B cell (primary cell): ENCODE results near the gene SART3. TPM values are rescaled to one million over a fixed set of nuclear protein-coding genes. Genes with fewer than 3 reads are reported as not detected.

Experiments used
- ATAC-seq: fragments of 200-7000 bp; cut with Tn5 transposase; one replicate; pipeline ENCODE4 v1.10.0; 2021; ENCODE audit warnings: low read depth, mild to moderate bottlenecking, moderate number of reproducible peaks, moderate library complexity
- CTCF ChIA-PET: fragments of 350-600 bp; sonication (Branson Sonifier 250); formaldehyde crosslinking; loops from one replicate; lab custom pipeline; 2021; ENCODE audit warnings: antibody characterized with exemption, inconsistent platforms; lab: Charles Lee
- POLR2A ChIA-PET: fragments of 350-600 bp; sonication (Branson Sonifier 250); formaldehyde crosslinking; loops from one replicate; lab custom pipeline; 2021; ENCODE audit warnings: antibody characterized with exemption; lab: Charles Lee
- DNase-seq: peaks from one replicate; pipeline ENCODE4 v3.0.0; 2013
- H2AFZ ChIP-seq: 2 replicates; pipeline ENCODE4 v1.6.1; 2012; ENCODE audit warnings: mild to moderate bottlenecking, low read depth, low read length; ENCODE audit not compliant: insufficient read depth, poor library complexity, severe bottlenecking
- H3K27ac ChIP-seq, 2 donors: 1 replicate in 1 of 2; 2 replicates in 1 of 2; pipeline ENCODE4 v1.5.1; 2012 to 2013; ENCODE audit warnings: low read length in 2 of 2, mild to moderate bottlenecking in 2 of 2, moderate library complexity in 1 of 2
- H3K27me3 ChIP-seq, 4 experiments: fragments of 200-600 bp in 1 of 4; sonication (generic) in 1 of 4; replicated peaks in 1 of 4; 1 replicate in 2 of 4; 2 replicates in 2 of 4; pipeline versions ENCODE4 v1.6.1 to v1.7.0; 2013 to 2016; ENCODE audit warnings: low read length in 3 of 4, mild to moderate bottlenecking in 2 of 4, mixed read lengths in 1 of 4, moderate library complexity in 1 of 4; ENCODE audit not compliant: insufficient read depth in 4 of 4, control insufficient read depth in 3 of 4; ENCODE audit errors: control extremely low read depth in 1 of 4
- H3K36me3 ChIP-seq, 2 experiments: replicated peaks in 1 of 2; 1 replicate in 1 of 2; 2 replicates in 1 of 2; pipeline versions ENCODE4 v1.6.1 to v1.7.1; 2013; ENCODE audit warnings: low read length in 1 of 2; ENCODE audit not compliant: insufficient read depth in 2 of 2, control insufficient read depth in 1 of 2; ENCODE audit errors: control extremely low read depth in 1 of 2, extremely low read depth in 1 of 2
- H3K4me1 ChIP-seq, 2 donors: fragments of 200-600 bp in 1 of 2; sonication (generic) in 1 of 2; 1 replicate in 1 of 2; 2 replicates in 1 of 2; pipeline versions ENCODE4 v1.5.1 to v1.6.1; 2013 to 2017; ENCODE audit warnings: low read length in 2 of 2; ENCODE audit not compliant: control insufficient read depth in 2 of 2, insufficient read depth in 2 of 2
- H3K4me2 ChIP-seq: replicated peaks from 2 replicates; pipeline ENCODE3; 2012; ENCODE audit warnings: mild to moderate bottlenecking, low read depth, low read length; ENCODE audit not compliant: poor library complexity, severe bottlenecking
- H3K4me3 ChIP-seq, 5 experiments: fragments of 200-600 bp in 1 of 5; sonication (generic) in 1 of 5; 1 replicate in 3 of 5; 2 replicates in 2 of 5; pipeline versions ENCODE4 v1.5.1 to v1.7.0; 2011 to 2016; ENCODE audit warnings: low read length in 4 of 5, mild to moderate bottlenecking in 4 of 5, low read depth in 2 of 5, control low read depth in 1 of 5, moderate library complexity in 1 of 5; ENCODE audit not compliant: insufficient read depth in 1 of 5; ENCODE audit errors: control extremely low read depth in 1 of 5, extremely low read depth in 1 of 5
- H3K79me2 ChIP-seq: fragments of 200-600 bp; sonication (generic); one replicate; pipeline ENCODE4 v1.6.0; 2016; ENCODE audit warnings: low read length; ENCODE audit not compliant: control insufficient read depth, insufficient read depth
- H3K9ac ChIP-seq: fragments of 200-600 bp; sonication (generic); 2 replicates; pipeline ENCODE4 v1.6.1; 2017; ENCODE audit warnings: mild to moderate bottlenecking, low read length, moderate library complexity
- H3K9me3 ChIP-seq, 3 donors: one replicate each; pipeline versions ENCODE4 v1.6.1 to v1.7.1; 2013; ENCODE audit warnings: low read length in 2 of 3; ENCODE audit not compliant: control insufficient read depth in 2 of 3, insufficient read depth in 1 of 3; ENCODE audit errors: control extremely low read depth in 1 of 3
- H4K20me1 ChIP-seq: 2 replicates; pipeline ENCODE4 v1.6.0; 2012; ENCODE audit warnings: mild to moderate bottlenecking, low read length; ENCODE audit not compliant: insufficient read depth, control insufficient read depth, poor library complexity, severe bottlenecking
- H3K27ac Mint-ChIP-seq: one replicate; pipeline ENCODE4 v1.8.0; 2021; ENCODE audit warnings: mixed read lengths
- H3K27me3 Mint-ChIP-seq: one replicate; pipeline ENCODE4 v1.8.0; 2021; ENCODE audit warnings: mixed read lengths
- H3K4me1 Mint-ChIP-seq: one replicate; pipeline ENCODE4 v1.8.0; 2021; ENCODE audit warnings: mixed read lengths
- H3K4me3 Mint-ChIP-seq: one replicate; pipeline ENCODE4 v1.8.0; 2021; ENCODE audit warnings: mixed read lengths
- H3K9me3 Mint-ChIP-seq: one replicate; pipeline ENCODE4 v1.8.0; 2022; ENCODE audit warnings: mixed read lengths; ENCODE audit not compliant: insufficient read depth
- CTCF ChIP-seq: fragments of 200-600 bp; IDR thresholded peaks from one replicate; pipeline ENCODE4 v1.8.0; 2022; ENCODE audit warnings: antibody characterized with exemption, mild to moderate bottlenecking
- EZH2 ChIP-seq: IDR thresholded peaks from 2 replicates; pipeline ENCODE4 v1.6.1; 2012; ENCODE audit warnings: borderline replicate concordance, low read depth, mild to moderate bottlenecking, moderate library complexity, low read length; ENCODE audit not compliant: insufficient read depth, poor library complexity, severe bottlenecking
- WGBS: methylation state at CpG from one replicate; pipeline ENCODE4 v1.1.5; 2013; ENCODE audit warnings: missing lambda C conversion rate; ENCODE audit not compliant: insufficient coverage; 5-methylcytosine and 5-hydroxymethylcytosine counted together
- intact Hi-C: fragments of 100-400 bp; cut with micrococcal nuclease; formaldehyde crosslinking; loops from one replicate; pipeline ENCODE4 v1.10.0; 2022
- polyA plus RNA-seq: library from polyadenylated mRNA; depleted of rRNA; stranded (reverse); fragments of >200 nt; gene quantifications from 2 replicates; pipeline ENCODE4 v1.2.3, GENCODE V29; 2012
- total RNA-seq, 2 donors: library from RNA; stranded (reverse); fragments of 120-200 nt in 1 of 2; gene quantifications; 1 replicate in 1 of 2; 2 replicates in 1 of 2; pipeline versions ENCODE4 v1.2.3 to v1.2.4, GENCODE V29; 2013 to 2022

SART3 gene
- total and polyA plus RNA-seq, 2 donors (not counting 1 experiment from before 2014, with no cell fraction given), result 24.1 to 131 TPM

GRCh38 chr12:108477881-108478259 lies 83.1 kb downstream of the SART3 start:
- Histone ChIP-seq H3K79me2 (no peaks in the 10 kb centered on the region), H3K27me3 (peaks cover 0 to 4% (median 1%) of the 10 kb centered on the region in 4 experiments), H2AFZ (no peak overlapping the region), H3K9ac (no peak overlapping the region), H3K4me3 (no peak overlapping the region), H3K4me2 (no peak overlapping the region), H3K27ac (no peak overlapping the region), H3K9me3 (no peaks in the 10 kb centered on the region), H3K4me1 (no peaks in the 10 kb centered on the region), H4K20me1 (no peaks in the 10 kb centered on the region), H3K36me3 (no peaks in the 10 kb centered on the region)
- no peak for ATAC-seq
- intact Hi-C loops, result no loop called here
- H3K27ac Mint-ChIP-seq, result no peak overlapping the region
- no peaks in the 10 kb centered on the region for H3K9me3 Mint-ChIP-seq
- POLR2A ChIA-PET, result no interaction called here
- H3K27me3 Mint-ChIP-seq, result peaks cover 49% of the 10 kb centered on the region
- TF ChIP-seq CTCF, result no peak
- TF ChIP-seq EZH2, result no peak
- no peaks in the 10 kb centered on the region for H3K4me1 Mint-ChIP-seq
- CTCF ChIA-PET, result no interaction called here
- no peak for DNase-seq
- H3K4me3 Mint-ChIP-seq, result no peak overlapping the region
- WGBS, result 92% methylated on average over 6 of the region's 6 CpGs

DNA sequence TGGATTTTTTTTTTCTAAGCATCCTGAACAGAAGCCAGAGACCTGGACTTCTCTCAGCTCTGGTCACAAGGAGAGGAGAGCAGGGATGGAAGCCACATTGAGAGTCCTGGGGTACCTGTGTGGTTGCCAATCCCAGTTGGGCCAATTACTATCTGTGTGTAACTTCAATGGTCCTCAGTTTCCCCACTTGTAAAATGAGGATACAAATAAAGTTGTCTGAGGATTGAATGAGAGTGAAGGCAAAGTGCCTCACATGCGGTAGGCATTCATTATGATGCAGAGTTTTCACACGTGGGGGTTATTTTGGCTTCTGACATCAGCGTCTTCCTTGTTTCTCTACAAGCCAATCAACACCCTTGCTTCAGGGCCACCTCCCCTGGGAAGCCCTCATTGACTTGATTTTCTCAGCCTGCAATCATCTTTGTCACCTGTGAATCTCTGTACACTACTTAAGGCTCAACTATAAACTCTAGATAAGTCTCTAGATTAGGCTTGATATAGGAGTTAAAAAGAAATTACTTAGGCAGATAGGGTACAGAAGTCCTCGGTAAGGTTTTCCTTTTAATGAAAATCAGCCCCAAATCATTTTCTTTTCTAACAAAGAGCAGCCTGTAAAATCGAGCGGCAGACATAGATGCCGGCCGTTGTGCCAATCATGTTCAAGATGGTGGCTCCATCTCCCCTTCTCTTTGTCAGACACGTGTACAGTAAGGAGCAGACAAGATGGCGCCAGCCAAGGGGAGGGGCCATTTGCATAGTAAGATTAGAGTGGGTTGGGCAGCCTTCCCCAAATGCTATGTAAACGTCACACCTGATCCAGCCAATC lies 83.7 kb downstream of the SART3 start:
- Histone ChIP-seq H3K4me1 (no peaks in the 10 kb centered on the region), H3K27ac (no peak overlapping the region), H3K27me3 (peaks cover 0 to 4% (median 1%) of the 10 kb centered on the region in 4 experiments), H3K79me2 (no peaks in the 10 kb centered on the region), H3K4me2 (no peak overlapping the region), H3K9ac (no peak overlapping the region), H2AFZ (no peak overlapping the region), H3K4me3 (no peak overlapping the region), H4K20me1 (no peaks in the 10 kb centered on the region), H3K9me3 (no peaks in the 10 kb centered on the region), H3K36me3 (no peaks in the 10 kb centered on the region)
- intact Hi-C loops, result no loop called here
- DNase-seq, result no peak
- no peak for TF ChIP-seq CTCF
- H3K9me3 Mint-ChIP-seq, result no peaks in the 10 kb centered on the region
- H3K27ac Mint-ChIP-seq, result no peak overlapping the region
- POLR2A ChIA-PET, result no interaction called here
- CTCF ChIA-PET, result no interaction called here
- 85% methylated on average over 7 of the region's 11 CpGs for WGBS
- no peaks in the 10 kb centered on the region for H3K4me1 Mint-ChIP-seq
- H3K4me3 Mint-ChIP-seq, result no peak overlapping the region
- ATAC-seq, result no peak
- peaks cover 43% of the 10 kb centered on the region for H3K27me3 Mint-ChIP-seq
